Activated CD8-positive, alpha-beta memory T cell treated with anti-CD3 and anti-CD28 coated beads, Interleukin-2, amount 50 U/mL, for 1 hour (primary cell): ENCODE data around the gene DMD.

Experiments
- DNase-seq: peaks from one replicate; pipeline ENCODE4 v3.0.0-alpha.2; 2020; ENCODE audit errors: extremely low read depth

The DMD gene

DNA sequence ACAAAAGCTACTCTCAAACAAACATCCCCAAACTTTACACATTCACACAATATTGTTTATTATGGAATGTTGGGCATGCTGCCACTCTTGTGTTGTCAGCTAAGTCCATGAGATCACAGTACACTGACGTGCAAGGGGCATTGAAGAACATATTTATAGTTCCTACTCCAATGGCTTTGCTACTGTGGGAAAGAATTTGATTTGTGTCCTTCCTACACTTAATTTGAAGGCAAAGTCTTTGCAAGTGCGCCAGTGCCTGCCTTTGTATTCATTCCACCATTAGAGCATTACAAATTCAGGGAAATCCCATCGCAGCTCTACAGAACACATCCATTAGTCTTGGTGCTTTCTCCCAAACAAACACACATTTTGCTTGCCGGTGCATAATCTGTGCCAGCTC lies 2094.1 kb downstream of the DMD start:
- no peak for DNase-seq

GRCh38 chrX:31115398-31115797 lies 2096.0 kb downstream of the DMD start:
- no peak for DNase-seq

- no peak for DNase-seq
Observed at GRCh38 chrX:31114858-31115257, 2096.5 kb downstream of the DMD start.

DNA sequence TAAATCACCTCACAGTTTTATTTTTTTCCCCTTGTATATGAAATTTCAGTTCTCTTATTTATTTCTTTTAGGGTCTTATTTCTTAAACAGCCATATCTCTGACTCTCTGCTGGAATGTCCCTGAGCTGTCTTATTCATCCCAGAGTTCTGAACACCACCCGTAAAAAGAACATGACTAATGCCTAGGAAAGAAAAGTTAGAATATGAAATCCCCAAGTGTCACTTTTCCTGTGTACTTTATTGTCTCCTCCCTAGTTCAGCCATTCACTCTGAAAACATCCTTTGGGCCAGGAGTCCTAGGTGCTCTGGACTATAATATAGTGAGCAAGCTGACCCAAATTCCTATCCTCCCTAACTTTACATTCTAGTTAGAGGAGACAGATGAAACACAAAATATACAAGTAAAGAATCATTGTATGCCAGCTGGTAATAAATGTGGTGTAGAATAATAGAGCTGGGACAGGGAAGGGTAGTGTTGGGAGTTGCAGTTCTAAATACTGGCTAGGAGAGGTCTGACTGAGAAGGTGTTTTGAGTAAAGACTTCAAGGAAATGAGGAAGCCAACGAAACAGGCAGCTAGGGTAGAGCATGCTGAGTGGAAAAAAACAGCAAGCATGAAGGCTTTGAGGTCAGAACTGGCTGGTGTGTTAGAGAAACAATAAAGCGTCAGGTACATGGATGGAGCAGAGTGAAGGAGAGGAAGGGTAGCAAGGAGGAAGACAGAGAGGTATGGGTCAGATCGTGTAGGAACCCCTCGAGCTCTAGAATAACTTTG lies 2098.9 kb downstream of the DMD start:
- no peak for DNase-seq

DNA sequence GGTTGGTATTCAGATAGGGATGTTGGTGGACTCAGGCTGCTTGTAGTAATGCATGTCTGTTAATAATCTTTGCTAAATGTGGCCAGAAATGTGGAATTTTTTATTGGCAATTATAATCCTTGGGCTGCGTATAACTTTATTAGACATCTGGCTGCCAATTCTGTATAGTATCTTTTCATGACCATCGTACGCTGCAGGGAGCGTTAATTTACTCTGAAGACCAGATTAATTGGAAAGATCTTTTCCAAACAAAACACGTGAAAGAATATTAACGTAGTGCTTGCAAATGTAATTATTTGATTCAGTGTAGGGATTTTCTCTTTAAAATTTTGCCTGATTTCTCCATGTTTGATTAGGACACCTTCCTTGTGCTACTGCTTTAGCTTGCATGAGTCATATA lies 2100.7 kb downstream of the DMD start:
- no peak for DNase-seq

GRCh38 chrX:31099536-31100090 lies 2111.7 kb downstream of the DMD start:
- DNase-seq, result no peak

DNA sequence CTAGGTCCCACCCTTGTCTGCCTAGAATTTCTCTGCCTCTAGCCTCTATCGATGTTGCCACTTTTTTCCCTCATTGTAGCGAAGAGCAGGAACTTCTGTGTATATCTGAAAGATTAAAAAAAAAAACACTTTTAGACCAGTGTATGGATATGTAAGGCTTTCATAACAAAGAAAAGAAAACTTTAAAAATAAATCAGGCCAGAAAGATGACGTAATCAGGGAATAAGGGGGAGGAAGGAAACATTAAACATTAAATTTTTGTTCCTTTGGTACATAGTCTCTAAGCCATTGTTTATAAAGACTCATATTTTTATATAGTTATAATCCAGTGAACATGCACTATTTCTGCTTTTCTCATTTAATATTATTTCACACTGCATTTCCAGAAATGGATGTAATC lies 2113.3 kb downstream of the DMD start:
- DNase-seq, result no peak

DNA sequence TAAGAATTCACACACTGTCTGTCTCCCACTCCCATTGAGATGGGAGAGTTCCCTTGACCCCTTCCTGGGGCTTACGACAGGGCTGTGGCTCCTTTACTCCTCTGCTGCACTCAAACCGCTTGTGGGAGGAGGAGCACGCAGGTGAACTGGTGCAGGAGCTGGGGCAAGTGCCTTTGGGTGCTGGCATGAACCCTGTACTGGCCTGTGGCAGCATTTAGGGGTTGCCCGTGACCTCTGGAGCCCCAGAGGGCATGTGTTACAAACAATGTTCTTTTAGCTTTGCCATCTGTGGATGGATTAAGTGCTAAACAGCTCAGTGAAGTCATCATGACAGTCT lies 2117.7 kb downstream of the DMD start:
- DNase-seq, result no peak

DNA sequence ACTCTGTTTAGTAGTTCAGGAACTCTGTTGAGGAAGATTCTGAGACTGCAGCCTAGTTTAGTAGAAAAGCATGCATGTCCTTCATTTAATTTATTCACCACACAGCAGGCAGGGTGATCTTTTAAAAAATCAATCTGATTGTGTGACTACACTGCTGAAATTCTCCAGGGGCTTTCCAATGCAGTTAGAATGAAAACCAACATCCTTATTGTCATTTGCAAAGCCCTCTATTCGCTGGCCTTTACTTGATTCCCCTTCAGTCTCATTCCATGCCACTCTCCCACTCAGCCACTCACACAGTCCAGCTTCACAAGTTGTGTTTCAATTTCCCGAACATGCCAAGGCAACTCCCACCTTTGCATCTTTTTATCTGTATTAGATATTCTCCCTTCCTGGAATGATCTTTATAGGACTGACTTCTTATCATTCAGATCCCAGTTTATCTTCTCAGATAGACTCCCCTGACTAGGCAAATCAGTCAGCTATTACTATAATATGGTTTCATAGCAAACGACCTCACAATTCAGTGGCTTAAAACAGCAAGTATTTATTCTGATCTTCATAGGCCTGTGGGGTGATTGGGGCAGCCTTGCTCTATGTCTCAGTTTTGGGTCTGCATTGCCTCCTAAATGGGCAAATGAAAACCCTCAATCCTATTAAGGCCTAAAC lies 2118.2 kb downstream of the DMD start:
- no peak for DNase-seq

GRCh38 chrX:31092476-31092875 lies 2118.9 kb downstream of the DMD start:
- no peak for DNase-seq

- no peak for DNase-seq
Observed at GRCh38 chrX:31091819-31092218, 2119.5 kb downstream of the DMD start.

GRCh38 chrX:31074522-31074921 lies 2136.8 kb downstream of the DMD start:
- no peak for DNase-seq

- DNase-seq, result no peak
Observed at GRCh38 chrX:31071725-31072124, 2139.6 kb downstream of the DMD start, which contains the start of gene FTHL17. Gene FTHL17 (minus strand): TSS chrX:31072041. CDS start chrX:31071953, 88 bp downstream.

GRCh38 chrX:31071262-31071661 lies 2140.1 kb downstream of the DMD start:
- no peak for DNase-seq

DNA sequence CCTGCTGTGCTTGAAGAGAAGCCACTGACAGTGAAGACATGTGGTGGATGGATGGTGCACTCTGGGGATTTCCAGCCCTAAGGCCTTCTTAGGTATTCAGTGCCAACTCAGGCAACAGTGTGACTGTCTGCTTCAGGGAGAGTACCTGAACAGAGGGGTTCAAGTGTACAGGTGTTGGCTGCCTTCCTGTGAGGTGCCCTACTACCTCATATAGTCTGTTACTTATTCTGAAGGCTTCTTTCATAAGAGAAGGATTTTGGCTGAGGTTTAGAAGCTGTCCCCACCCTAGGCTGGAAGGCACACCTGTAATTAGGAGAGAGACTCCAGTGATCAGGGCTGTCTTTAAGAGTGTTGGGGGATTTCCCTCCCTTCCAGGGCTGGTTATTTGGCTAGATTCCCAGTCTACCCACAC lies 2141.3 kb downstream of the DMD start:
- no peak for DNase-seq
